ENCODE measurements around the gene CLSTN2.

Gene CLSTN2

GRCh38 chr3:140439527-140439926 is 504.5 kb downstream of the CLSTN2 start:
- no peak for TF ChIP-seq CTCF (IDR thresholded peaks at IDR 0.05; ENCODE audit: low read depth, low read length)
- Histone ChIP-seq H3K9me3 (ENCODE audit: severe bottlenecking) (no peaks in the 10 kb centered on the region), H3K36me3 (no peaks in the 10 kb centered on the region), H3K27ac (no peak overlapping the region), H3K27me3 (ENCODE audit: insufficient read depth, low read depth, severe bottlenecking) (no peaks in the 10 kb centered on the region), H3K4me3 (ENCODE audit: low read depth, low read length) (no peak overlapping the region)
- DNase-seq: no peak

GRCh38 chr3:140440446-140440845 is 505.5 kb downstream of the CLSTN2 start:
- H3K36me3 ChIP-seq: no peaks in the 10 kb centered on the region
- H3K27ac ChIP-seq: no peak overlapping the region
- H3K9me3 ChIP-seq (ENCODE audit: severe bottlenecking): no peaks in the 10 kb centered on the region
- no peak overlapping the region for H3K4me3 ChIP-seq (ENCODE audit: low read depth, low read length)
- no peak for TF ChIP-seq CTCF (IDR thresholded peaks at IDR 0.05; ENCODE audit: low read depth, low read length)
- no peaks in the 10 kb centered on the region for H3K27me3 ChIP-seq (ENCODE audit: insufficient read depth, low read depth, severe bottlenecking)
- DNase-seq: no peak

- Histone ChIP-seq H3K27me3 (ENCODE audit: insufficient read depth, low read depth, severe bottlenecking) (no peaks in the 10 kb centered on the region), H3K36me3 (no peaks in the 10 kb centered on the region), H3K4me3 (ENCODE audit: low read depth, low read length) (no peak overlapping the region), H3K9me3 (ENCODE audit: severe bottlenecking) (no peaks in the 10 kb centered on the region), H3K27ac (no peak overlapping the region)
- no peak for DNase-seq
- TF ChIP-seq CTCF (IDR thresholded peaks at IDR 0.05; ENCODE audit: low read depth, low read length): no peak
Observed at GRCh38 chr3:140441006-140441405, 506.0 kb downstream of the CLSTN2 start.

DNA sequence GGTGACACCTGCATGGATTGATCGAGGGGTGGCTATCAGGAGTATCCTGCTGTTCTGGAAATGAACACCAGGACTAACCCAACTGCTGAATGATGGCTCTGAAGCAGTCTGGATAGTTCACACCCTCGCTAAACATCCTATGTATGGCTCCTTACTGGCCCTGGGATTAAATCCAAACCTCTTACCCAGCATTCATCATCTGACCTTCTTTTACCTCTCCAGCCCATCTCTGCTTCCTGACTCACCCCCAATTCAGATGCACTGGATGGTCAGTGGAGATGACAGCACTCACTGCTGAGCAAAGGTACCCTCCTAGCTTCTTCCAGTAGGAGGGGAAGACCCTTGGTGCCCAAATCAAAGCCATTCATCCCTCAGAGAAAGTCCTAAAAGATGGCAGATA is 507.6 kb downstream of the CLSTN2 start:
- Histone ChIP-seq H3K9me3 (ENCODE audit: severe bottlenecking) (no peaks in the 10 kb centered on the region), H3K27me3 (ENCODE audit: insufficient read depth, low read depth, severe bottlenecking) (no peaks in the 10 kb centered on the region), H3K36me3 (no peaks in the 10 kb centered on the region), H3K4me3 (ENCODE audit: low read depth, low read length) (no peak overlapping the region), H3K27ac (no peak overlapping the region)
- no peak for TF ChIP-seq CTCF (IDR thresholded peaks at IDR 0.05; ENCODE audit: low read depth, low read length)
- DNase-seq: no peak

DNA sequence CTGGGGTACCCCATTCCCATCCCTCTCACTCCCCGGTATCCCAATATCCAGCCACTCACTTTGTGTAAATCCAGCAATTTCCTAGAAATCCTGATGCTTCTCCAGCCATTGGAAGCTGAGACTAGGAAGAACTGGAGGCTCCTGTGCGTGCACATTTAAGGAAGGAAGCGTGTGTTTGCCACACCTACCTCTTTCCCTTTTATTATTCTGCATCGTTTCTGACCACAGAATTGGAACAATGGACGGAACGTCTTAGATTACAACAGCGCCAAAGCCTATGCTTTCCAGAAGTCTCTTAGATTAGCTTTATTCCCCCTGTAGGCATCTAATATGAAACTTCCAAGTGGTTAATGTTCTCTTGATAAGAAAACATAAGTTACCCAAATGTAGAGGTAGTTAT is 508.1 kb downstream of the CLSTN2 start:
- Histone ChIP-seq H3K36me3 (no peaks in the 10 kb centered on the region), H3K27me3 (ENCODE audit: insufficient read depth, low read depth, severe bottlenecking) (no peaks in the 10 kb centered on the region), H3K27ac (no peak overlapping the region), H3K9me3 (ENCODE audit: severe bottlenecking) (no peaks in the 10 kb centered on the region), H3K4me3 (ENCODE audit: low read depth, low read length) (no peak overlapping the region)
- DNase-seq: no peak
- TF ChIP-seq CTCF (IDR thresholded peaks at IDR 0.05; ENCODE audit: low read depth, low read length): no peak

GRCh38 chr3:140443806-140444205 is 508.8 kb downstream of the CLSTN2 start:
- TF ChIP-seq CTCF (IDR thresholded peaks at IDR 0.05; ENCODE audit: low read depth, low read length): no peak
- no peak overlapping the region for H3K27ac ChIP-seq
- no peaks in the 10 kb centered on the region for H3K36me3 ChIP-seq
- H3K4me3 ChIP-seq (ENCODE audit: low read depth, low read length): no peak overlapping the region
- H3K9me3 ChIP-seq (ENCODE audit: severe bottlenecking): no peaks in the 10 kb centered on the region
- no peaks in the 10 kb centered on the region for H3K27me3 ChIP-seq (ENCODE audit: insufficient read depth, low read depth, severe bottlenecking)
- no peak for DNase-seq

All from WERI-Rb-1 (cell line).